SU-DHL-6 (cell line): ENCODE results near the gene MAP4K5.
"Not testable (repeated sequence)": the region's sequence is repeated elsewhere in the genome, so short reads cannot be mapped to it uniquely, and the experiment has no call there.

ENCODE experiments used
- CTCF ChIP-seq: fragments of 200-600 bp; sonication (generic); IDR thresholded peaks from one replicate; pipeline ENCODE4 v1.5.1; 2017; ENCODE audit warnings: antibody characterized with exemption, mild to moderate bottlenecking, low read length, moderate library complexity; ENCODE audit not compliant: insufficient read depth, poor library complexity, severe bottlenecking
- EZH2phosphoT487 ChIP-seq: fragments of 200-600 bp; sonication (generic), shearing (Covaris generic); conservative IDR thresholded peaks from 2 replicates; pipeline ENCODE4 v1.6.1; 2018; ENCODE audit warnings: mild to moderate bottlenecking, antibody characterized with exemption, low read length, moderate library complexity, mixed read lengths

GRCh38 chr14:50552796-50553195 is 20.4 kb upstream of the MAP4K5 start:
- not testable (repeated sequence) for TF ChIP-seq CTCF, EZH2phosphoT487
